Liver (tissue), 3 donors: ENCODE data around the gene MYOM1.

Experiments used
- ATF3 ChIP-seq: IDR thresholded peaks from 2 replicates; pipeline ENCODE4 v1.6.1; 2016; ENCODE audit warnings: antibody characterized with exemption
- CTCF ChIP-seq: fragments of 150-350 bp; IDR thresholded peaks from 2 replicates; pipeline ENCODE4 v1.5.1; 2017; ENCODE audit warnings: improper control_type of control experiment, low read depth, low read length; ENCODE audit not compliant: missing input control
- EGR1 ChIP-seq, 2 donors: IDR thresholded peaks; 2 replicates each; pipeline ENCODE4 v1.6.1; 2016 to 2018; ENCODE audit warnings: antibody characterized with exemption in 2 of 2, low read depth in 2 of 2
- GABPA ChIP-seq, 2 donors: IDR thresholded peaks in 1 of 2; conservative IDR thresholded peaks in 1 of 2; 2 replicates each; pipeline ENCODE4 v1.6.1; 2016; ENCODE audit warnings: antibody characterized with exemption in 2 of 2, mild to moderate bottlenecking in 1 of 2, moderate library complexity in 1 of 2
- HNF4G ChIP-seq: IDR thresholded peaks from 2 replicates; pipeline ENCODE4 v1.6.1; 2016; ENCODE audit warnings: antibody characterized with exemption
- RAD21 ChIP-seq, 2 donors: IDR thresholded peaks; 2 replicates each; pipeline ENCODE4 v1.6.1; 2016; ENCODE audit warnings: antibody characterized with exemption in 2 of 2, mild to moderate bottlenecking in 2 of 2
- REST ChIP-seq: IDR thresholded peaks from 2 replicates; pipeline ENCODE4 v1.6.1; 2016; ENCODE audit warnings: antibody characterized with exemption, mild to moderate bottlenecking
- RXRA ChIP-seq, 2 donors: IDR thresholded peaks; 2 replicates each; pipeline ENCODE4 v1.6.1; 2017 to 2018; ENCODE audit warnings: antibody characterized with exemption in 2 of 2, mild to moderate bottlenecking in 1 of 2
- SP1 ChIP-seq: IDR thresholded peaks from 2 replicates; pipeline ENCODE4 v1.6.1; 2018; ENCODE audit warnings: antibody characterized with exemption, mild to moderate bottlenecking
- TAF1 ChIP-seq: conservative IDR thresholded peaks from 2 replicates; pipeline ENCODE4 v1.6.1; 2016; ENCODE audit warnings: antibody characterized with exemption, mild to moderate bottlenecking
- ZBTB33 ChIP-seq: IDR thresholded peaks from 2 replicates; pipeline ENCODE4 v1.6.1; 2016; ENCODE audit warnings: antibody characterized with exemption
- TF ChIP-seq, protein P1 (sequence below): IDR thresholded peaks from 2 replicates; pipeline ENCODE4 v1.6.1; 2016; ENCODE audit warnings: antibody characterized with exemption
- donor health status: healthy.
- donor health status: healthy.

DNA sequence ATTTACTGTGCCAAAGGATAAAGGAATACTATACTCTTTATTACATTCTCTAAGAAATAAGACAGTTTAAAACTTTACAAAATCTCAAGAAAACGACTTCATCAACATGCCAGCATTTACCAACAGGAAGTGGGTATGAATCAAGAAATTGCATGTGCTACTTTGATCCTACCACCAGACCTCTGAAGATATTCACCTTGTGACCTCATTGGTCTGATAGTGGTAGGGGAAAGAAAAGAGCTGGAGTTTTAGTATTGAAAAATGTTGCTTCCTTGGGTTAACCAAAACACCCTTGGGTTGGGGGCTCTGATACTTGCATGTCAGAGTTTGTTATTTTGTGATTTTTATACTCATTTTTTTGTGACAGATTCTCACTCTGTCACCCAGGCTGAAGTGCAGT, 122.7 kb downstream of the MYOM1 start:
- no peak for TF ChIP-seq RAD21 (IDR thresholded peaks at IDR 0.05)
- TF ChIP-seq CTCF: peak; percentile 3
- no peak for TF ChIP-seq SP1
- TF ChIP-seq TAF1: no peak
- TF ChIP-seq GABPA (IDR thresholded peaks at IDR 0.05 in 1 of 2, conservative IDR thresholded peaks at IDR 0.05 in 1 of 2): no peak
- TF ChIP-seq HNF4G: no peak
- no peak for TF ChIP-seq ATF3
- no peak for TF ChIP-seq ZBTB33
- TF ChIP-seq REST: no peak
- TF ChIP-seq, protein P1, sequence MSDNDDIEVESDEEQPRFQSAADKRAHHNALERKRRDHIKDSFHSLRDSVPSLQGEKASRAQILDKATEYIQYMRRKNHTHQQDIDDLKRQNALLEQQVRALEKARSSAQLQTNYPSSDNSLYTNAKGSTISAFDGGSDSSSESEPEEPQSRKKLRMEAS: no peak
- no peak for TF ChIP-seq RXRA (IDR thresholded peaks at IDR 0.05)
- no peak for TF ChIP-seq EGR1 (IDR thresholded peaks at IDR 0.05; ENCODE audit: low read depth in 2 of 2)
